SU-DHL-6 (cell line): ENCODE measurements around the gene GCC1.

Source experiments
- EZH2phosphoT487 ChIP-seq: fragments of 200-600 bp; sonication (generic), shearing (Covaris generic); conservative IDR thresholded peaks from 2 replicates; pipeline ENCODE4 v1.6.1; 2018; ENCODE audit warnings: mild to moderate bottlenecking, antibody characterized with exemption, low read length, moderate library complexity, mixed read lengths
- TF ChIP-seq, protein P1 (sequence below): fragments of 200-600 bp; sonication (generic); IDR thresholded peaks from one replicate; pipeline ENCODE4 v1.5.1; 2017; ENCODE audit warnings: antibody characterized with exemption, mild to moderate bottlenecking, low read length, moderate library complexity; ENCODE audit not compliant: insufficient read depth, poor library complexity, severe bottlenecking

DNA sequence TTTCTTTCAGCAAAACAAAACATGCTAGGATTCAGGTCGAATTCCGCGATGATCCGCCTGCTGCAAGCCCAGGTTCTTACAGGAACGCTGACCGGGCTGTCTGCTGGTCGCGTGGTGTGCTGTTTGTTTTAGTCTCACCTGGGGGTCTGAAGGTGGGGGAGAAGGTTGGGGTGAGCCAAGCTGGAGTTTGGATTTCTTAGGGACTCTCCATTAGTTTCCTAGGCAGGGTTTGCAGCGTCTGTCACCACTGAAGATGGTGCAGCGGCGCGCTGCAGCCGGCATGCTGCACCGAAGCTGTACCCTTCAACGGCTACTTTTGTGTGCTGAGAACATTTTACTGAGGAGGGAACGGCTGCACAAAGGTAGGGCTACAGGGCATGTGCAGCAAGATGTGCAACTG lies 48.7 kb downstream of the GCC1 start:
- TF ChIP-seq, protein P1, sequence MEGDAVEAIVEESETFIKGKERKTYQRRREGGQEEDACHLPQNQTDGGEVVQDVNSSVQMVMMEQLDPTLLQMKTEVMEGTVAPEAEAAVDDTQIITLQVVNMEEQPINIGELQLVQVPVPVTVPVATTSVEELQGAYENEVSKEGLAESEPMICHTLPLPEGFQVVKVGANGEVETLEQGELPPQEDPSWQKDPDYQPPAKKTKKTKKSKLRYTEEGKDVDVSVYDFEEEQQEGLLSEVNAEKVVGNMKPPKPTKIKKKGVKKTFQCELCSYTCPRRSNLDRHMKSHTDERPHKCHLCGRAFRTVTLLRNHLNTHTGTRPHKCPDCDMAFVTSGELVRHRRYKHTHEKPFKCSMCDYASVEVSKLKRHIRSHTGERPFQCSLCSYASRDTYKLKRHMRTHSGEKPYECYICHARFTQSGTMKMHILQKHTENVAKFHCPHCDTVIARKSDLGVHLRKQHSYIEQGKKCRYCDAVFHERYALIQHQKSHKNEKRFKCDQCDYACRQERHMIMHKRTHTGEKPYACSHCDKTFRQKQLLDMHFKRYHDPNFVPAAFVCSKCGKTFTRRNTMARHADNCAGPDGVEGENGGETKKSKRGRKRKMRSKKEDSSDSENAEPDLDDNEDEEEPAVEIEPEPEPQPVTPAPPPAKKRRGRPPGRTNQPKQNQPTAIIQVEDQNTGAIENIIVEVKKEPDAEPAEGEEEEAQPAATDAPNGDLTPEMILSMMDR = no peak
- TF ChIP-seq EZH2phosphoT487 = no peak
